Measurements from ENCODE around the gene FIG4.
"Not testable (repeated sequence)": the region's sequence is repeated elsewhere in the genome, so short reads cannot be mapped to it uniquely, and the experiment has no call there.

The FIG4 gene

GRCh38 chr6:109702791-109703190, 11.7 kb downstream of the FIG4 start:
- DNase-seq (ENCODE audit: low read depth in 2 of 2), result no peak

GRCh38 chr6:109705258-109705657, 14.2 kb downstream of the FIG4 start:
- DNase-seq (ENCODE audit: low read depth in 2 of 2), result peak; percentile 73 to 77

- DNase-seq (ENCODE audit: low read depth in 2 of 2), result no peak
These were observed 15.4 kb downstream of the FIG4 start for GRCh38 chr6:109706513-109706912.

- DNase-seq (ENCODE audit: low read depth in 2 of 2), result not testable (repeated sequence)
These were observed 17.0 kb downstream of the FIG4 start for GRCh38 chr6:109708099-109708498.

- no peak for DNase-seq (ENCODE audit: low read depth in 2 of 2)
These were observed 22.0 kb downstream of the FIG4 start for GRCh38 chr6:109713097-109713496.

- DNase-seq (ENCODE audit: low read depth in 2 of 2), result no peak
These were observed 23.1 kb downstream of the FIG4 start for GRCh38 chr6:109714166-109714565.

- no peak for DNase-seq (ENCODE audit: low read depth in 2 of 2)
These were observed 23.5 kb downstream of the FIG4 start for GRCh38 chr6:109714611-109715010.

- no peak for DNase-seq (ENCODE audit: low read depth in 2 of 2)
These were observed 24.5 kb downstream of the FIG4 start for GRCh38 chr6:109715616-109716015.

GRCh38 chr6:109717971-109718370, 26.9 kb downstream of the FIG4 start:
- DNase-seq (ENCODE audit: low read depth in 2 of 2), result no peak

GRCh38 chr6:109718991-109719390, 27.9 kb downstream of the FIG4 start:
- no peak for DNase-seq (ENCODE audit: low read depth in 2 of 2)

- DNase-seq (ENCODE audit: low read depth in 2 of 2), result no peak
These were observed 29.2 kb downstream of the FIG4 start for GRCh38 chr6:109720311-109720710.

GRCh38 chr6:109722011-109722410, 30.9 kb downstream of the FIG4 start:
- DNase-seq (ENCODE audit: low read depth in 2 of 2), result no peak

GRCh38 chr6:109722564-109723254, 31.6 kb downstream of the FIG4 start:
- DNase-seq (ENCODE audit: low read depth in 2 of 2), result no peak

GRCh38 chr6:109725250-109725649, 34.2 kb downstream of the FIG4 start:
- not testable (repeated sequence) for DNase-seq (ENCODE audit: low read depth in 2 of 2)

GRCh38 chr6:109736273-109737025, 45.4 kb downstream of the FIG4 start:
- DNase-seq (ENCODE audit: low read depth in 2 of 2), result no peak

GRCh38 chr6:109738255-109738654, 47.2 kb downstream of the FIG4 start:
- DNase-seq (ENCODE audit: low read depth in 2 of 2), result peak; percentile 55 to 56

- no peak for DNase-seq (ENCODE audit: low read depth in 2 of 2)
These were observed 47.6 kb downstream of the FIG4 start for GRCh38 chr6:109738667-109739066.

GRCh38 chr6:109739686-109740085, 48.6 kb downstream of the FIG4 start:
- DNase-seq (ENCODE audit: low read depth in 2 of 2), result no peak

GRCh38 chr6:109740787-109741186, 49.7 kb downstream of the FIG4 start:
- DNase-seq (ENCODE audit: low read depth in 2 of 2), result no peak

GRCh38 chr6:109743739-109744138, 52.6 kb downstream of the FIG4 start:
- peak; percentile 49 to 61 for DNase-seq (ENCODE audit: low read depth in 2 of 2)

- DNase-seq (ENCODE audit: low read depth in 2 of 2), result not testable (repeated sequence)
These were observed 53.7 kb downstream of the FIG4 start for GRCh38 chr6:109744779-109745178.

- no peak for DNase-seq (ENCODE audit: low read depth in 2 of 2)
These were observed 56.1 kb downstream of the FIG4 start for GRCh38 chr6:109747221-109747620.
